Stomach (tissue), 4 donors: ENCODE measurements around the gene TTLL8.

Source experiments
- POLR2A ChIP-seq, 4 donors: fragments of 450-650 bp; IDR thresholded peaks; one replicate each; pipeline ENCODE4 v1.6.1; 2016; ENCODE audit warnings: antibody characterized with exemption in 4 of 4, control low read depth in 2 of 4, mild to moderate bottlenecking in 1 of 4, moderate library complexity in 1 of 4
- TF ChIP-seq, protein P1 (sequence below), 7 experiments: fragments of 450-650 bp in 4 of 7; fragments of 200-600 bp in 3 of 7; sonication (generic) in 3 of 7; IDR thresholded peaks; one replicate each; pipeline ENCODE4 v1.5.1; 2016 to 2019; ENCODE audit warnings: antibody characterized with exemption in 7 of 7, control low read depth in 2 of 7, mild to moderate bottlenecking in 1 of 7

DNA sequence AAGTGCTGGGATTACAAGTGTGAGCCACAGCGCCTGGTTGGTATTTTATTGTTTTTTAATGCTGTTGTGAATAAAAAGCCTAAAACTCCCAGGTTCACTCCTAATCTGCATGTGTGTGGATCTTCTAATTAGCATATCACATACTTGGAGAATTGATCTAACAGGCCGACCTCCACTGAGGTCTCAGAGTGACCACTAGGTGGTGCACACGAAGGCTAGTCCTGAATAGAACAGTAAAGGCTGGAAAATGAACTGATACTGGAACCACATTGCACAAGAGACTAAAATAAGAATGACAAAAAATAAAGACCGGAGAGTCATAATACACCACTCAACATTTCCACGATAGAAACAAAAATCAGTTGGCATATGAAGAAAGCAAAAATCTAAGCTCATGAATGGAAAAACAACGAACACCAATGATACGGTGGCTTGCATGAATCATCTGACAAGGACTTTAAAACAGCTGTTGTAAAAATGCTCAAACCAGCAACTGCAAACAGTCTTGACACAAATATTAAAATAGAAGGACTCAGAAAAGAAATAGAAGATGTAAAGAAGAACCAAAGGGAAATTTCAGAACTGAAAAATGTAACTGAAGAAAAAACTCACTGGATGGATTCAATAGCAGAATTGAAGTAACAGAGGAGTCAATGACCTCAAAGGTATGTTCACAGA lies 78.4 kb downstream of the TTLL8 start:
- no peak for TF ChIP-seq POLR2A (IDR thresholded peaks at IDR 0.05)
- TF ChIP-seq, protein P1, sequence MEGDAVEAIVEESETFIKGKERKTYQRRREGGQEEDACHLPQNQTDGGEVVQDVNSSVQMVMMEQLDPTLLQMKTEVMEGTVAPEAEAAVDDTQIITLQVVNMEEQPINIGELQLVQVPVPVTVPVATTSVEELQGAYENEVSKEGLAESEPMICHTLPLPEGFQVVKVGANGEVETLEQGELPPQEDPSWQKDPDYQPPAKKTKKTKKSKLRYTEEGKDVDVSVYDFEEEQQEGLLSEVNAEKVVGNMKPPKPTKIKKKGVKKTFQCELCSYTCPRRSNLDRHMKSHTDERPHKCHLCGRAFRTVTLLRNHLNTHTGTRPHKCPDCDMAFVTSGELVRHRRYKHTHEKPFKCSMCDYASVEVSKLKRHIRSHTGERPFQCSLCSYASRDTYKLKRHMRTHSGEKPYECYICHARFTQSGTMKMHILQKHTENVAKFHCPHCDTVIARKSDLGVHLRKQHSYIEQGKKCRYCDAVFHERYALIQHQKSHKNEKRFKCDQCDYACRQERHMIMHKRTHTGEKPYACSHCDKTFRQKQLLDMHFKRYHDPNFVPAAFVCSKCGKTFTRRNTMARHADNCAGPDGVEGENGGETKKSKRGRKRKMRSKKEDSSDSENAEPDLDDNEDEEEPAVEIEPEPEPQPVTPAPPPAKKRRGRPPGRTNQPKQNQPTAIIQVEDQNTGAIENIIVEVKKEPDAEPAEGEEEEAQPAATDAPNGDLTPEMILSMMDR (IDR thresholded peaks at IDR 0.05) = peak in 5 of 7 experiments; percentile 29 to 64 (median 55)
